OCI-LY7 (cell line): Measurements from ENCODE around the gene TIAL1. TPM values are rescaled to one million over a fixed set of nuclear protein-coding genes. Genes with fewer than 3 reads are reported as not detected.

Experiments used
- BruUV-seq: library from RNA; stranded (reverse); fragments of 400-500 nt; replicated peaks from 2 replicates; lab custom pipeline; 2021; lab: Mats Ljungman, UMichigan
- CTCF ChIA-PET: fragments of 300-600 bp; sonication (Branson Sonifier 250); formaldehyde crosslinking; loops from one replicate; lab custom pipeline; 2022; ENCODE audit warnings: antibody characterized with exemption; ENCODE audit not compliant: unreplicated experiment; lab: Charles Lee
- POLR2A ChIA-PET: fragments of 300-600 bp; sonication (Branson Sonifier 250); formaldehyde crosslinking; loops from one replicate; lab custom pipeline; 2022; ENCODE audit warnings: antibody characterized with exemption; lab: Charles Lee
- DNase-seq: peaks from one replicate; pipeline ENCODE4 v3.0.0-alpha.2; 2015; ENCODE audit warnings: low spot score
- H2AFZ ChIP-seq: fragments of 200-600 bp; sonication (generic), shearing (Covaris generic); 2 replicates; pipeline ENCODE4 v1.6.1; 2014; ENCODE audit warnings: mild to moderate bottlenecking, antibody characterized with exemption, low read length, moderate library complexity
- H3K27ac ChIP-seq: fragments of 200-600 bp; sonication (generic); 2 replicates; pipeline ENCODE4 v1.5.1; 2014; ENCODE audit warnings: mixed run types, low read depth, mild to moderate bottlenecking, moderate library complexity, low read length, inconsistent platforms; ENCODE audit not compliant: poor library complexity, severe bottlenecking
- H3K36me3 ChIP-seq: fragments of 200-600 bp; sonication (generic); 2 replicates; pipeline ENCODE4 v1.6.1; 2014; ENCODE audit warnings: mild to moderate bottlenecking, antibody characterized with exemption, low read length, moderate library complexity, mixed read lengths; ENCODE audit not compliant: insufficient read depth
- H3K4me1 ChIP-seq: fragments of 200-600 bp; sonication (generic); 2 replicates; pipeline ENCODE4 v1.5.1; 2014; ENCODE audit warnings: mild to moderate bottlenecking, low read length; ENCODE audit not compliant: insufficient read depth, poor library complexity, severe bottlenecking
- H3K4me2 ChIP-seq: fragments of 200-600 bp; sonication (generic); 2 replicates; pipeline ENCODE4 v1.6.1; 2014; ENCODE audit warnings: mild to moderate bottlenecking, low read length
- H3K4me3 ChIP-seq: fragments of 200-600 bp; sonication (generic); 2 replicates; pipeline ENCODE4 v1.5.1; 2014; ENCODE audit warnings: mild to moderate bottlenecking, low read depth, low read length; ENCODE audit not compliant: poor library complexity, severe bottlenecking
- H3K79me2 ChIP-seq: fragments of 200-600 bp; sonication (generic); 2 replicates; pipeline ENCODE4 v1.6.1; 2016; ENCODE audit warnings: low read depth, mild to moderate bottlenecking, low read length, moderate library complexity, mixed read lengths; ENCODE audit not compliant: insufficient read depth
- H3K9me2 ChIP-seq: fragments of 200-600 bp; sonication (generic); 2 replicates; pipeline ENCODE4 v1.6.1; 2016; ENCODE audit warnings: mild to moderate bottlenecking, low read length, mixed read lengths; ENCODE audit not compliant: insufficient read depth
- H3K9me3 ChIP-seq: fragments of 200-600 bp; sonication (generic); 2 replicates; pipeline ENCODE4 v1.6.1; 2014; ENCODE audit warnings: mild to moderate bottlenecking, mixed run types, low read length, mixed read lengths
- H4K20me1 ChIP-seq: fragments of 200-600 bp; sonication (generic); 2 replicates; pipeline ENCODE4 v1.6.1; 2014; ENCODE audit warnings: mild to moderate bottlenecking, antibody characterized with exemption, low read length, moderate library complexity, mixed read lengths; ENCODE audit not compliant: insufficient read depth
- CTCF ChIP-seq: fragments of 200-600 bp; sonication (generic); conservative IDR thresholded peaks from 2 replicates; pipeline ENCODE4 v1.5.1; 2014; ENCODE audit warnings: mild to moderate bottlenecking, antibody characterized with exemption, low read length, moderate library complexity, mixed read lengths
- EZH2phosphoT487 ChIP-seq: fragments of 200-600 bp; sonication (generic); IDR thresholded peaks from 2 replicates; pipeline ENCODE4 v1.6.1; 2018; ENCODE audit warnings: low read depth, borderline replicate concordance, mild to moderate bottlenecking, mixed run types, antibody characterized with exemption, low read length, moderate library complexity, mixed read lengths
- intact Hi-C: fragments of 100-400 bp; cut with micrococcal nuclease; formaldehyde crosslinking; loops from one replicate; pipeline ENCODE4 v1.10.0; 2022; ENCODE audit not compliant: unreplicated experiment
- total RNA-seq, 2 experiments: library from RNA; depleted of rRNA in 1 of 2; stranded (reverse); fragments of >200 nt in 1 of 2; shearing (Covaris generic) in 1 of 2; gene quantifications; 2 replicates each; pipeline ENCODE4 v1.2.3, GENCODE V29; 2014 to 2022

Gene TIAL1
- total RNA-seq, 2 experiments from 2014 or later: 61.1 to 172 TPM

- DNase-seq: peak; percentile 85
- H3K36me3 ChIP-seq: no peaks in the 10 kb centered on the region
- H3K4me2 ChIP-seq: peak within 1 kb of the TSS; percentile 88
- TF ChIP-seq EZH2phosphoT487 (no peak), CTCF (no peak)
- H2AFZ ChIP-seq: peak within 1 kb of the TSS; percentile 90
- no peaks in the 10 kb centered on the region for H4K20me1 ChIP-seq
- no peaks in the 10 kb centered on the region for H3K79me2 ChIP-seq
- H3K9me2 ChIP-seq: no peaks in the 10 kb centered on the region
- POLR2A ChIA-PET: interaction anchor here (0.6 to 4.0 kb wide), 9 partner anchors 26 to 352 kb away, joined by 3 to 18 read pairs (median 4); partner anchors contain the start of gene GRK5
- no peak within 1 kb of the TSS for H3K27ac ChIP-seq
- H3K9me3 ChIP-seq: no peaks in the 10 kb centered on the region
- peaks cover 48% of the 10 kb centered on the region for H3K4me1 ChIP-seq
- H3K4me3 ChIP-seq: peak within 1 kb of the TSS; percentile 69
- no TSS peak for BruUV-seq
- CTCF ChIA-PET: interaction anchor here (0.6 to 1.0 kb wide), 2 partner anchors 13 to 25 kb away, joined by 3 to 5 read pairs; no protein-coding TSS in a partner anchor
- intact Hi-C loops: loop anchor here (1.0 to 5.0 kb wide), 6 partner anchors 40 to 514 kb away; partner anchors contain the start of genes BAG3 and NANOS1
These were observed 54.3 kb downstream of the TIAL1 start, which contains the start of gene RGS10 for GRCh38 chr10:119542357-119542987. Gene RGS10 (minus strand): TSS chr10:119542719. CDS start chr10:119542638, 81 bp downstream.

- Histone ChIP-seq H3K4me3 (peak overlapping the region; percentile 69), H4K20me1 (no peaks in the 10 kb centered on the region), H3K9me2 (no peaks in the 10 kb centered on the region), H3K27ac (no peak overlapping the region), H3K79me2 (no peaks in the 10 kb centered on the region), H3K9me3 (no peaks in the 10 kb centered on the region), H2AFZ (peak overlapping the region; percentile 90; the same call in 1 of the 2 replicates), H3K36me3 (no peaks in the 10 kb centered on the region), H3K4me1 (peaks cover 48% of the 10 kb centered on the region), H3K4me2 (peak overlapping the region; percentile 88)
- no TSS peak for BruUV-seq
- intact Hi-C loops: loop anchor here (1.0 to 5.0 kb wide), 6 partner anchors 39 to 513 kb away; partner anchors contain the start of genes BAG3 and NANOS1
- peak; percentile 45 for DNase-seq
- ChIA-PET POLR2A (interaction anchor here (0.6 to 4.0 kb wide), 9 partner anchors 16 to 335 kb away, joined by 3 to 18 read pairs (median 3); partner anchors contain the start of gene GRK5), CTCF (interaction anchor here (1.0 kb wide), 1 partner anchor 24 kb away, joined by 5 read pairs; no protein-coding TSS in a partner anchor)
- TF ChIP-seq EZH2phosphoT487 (no peak), CTCF (no peak)
These were observed 55.1 kb downstream of the TIAL1 start for GRCh38 chr10:119541459-119542356.
